Endothelial cell of umbilical vein (primary cell): ENCODE results near the gene KCTD1. TPM values are rescaled to one million over a fixed set of nuclear protein-coding genes. Genes with fewer than 3 reads are reported as not detected.

ENCODE experiments used
- Bru-seq: library from RNA; stranded (reverse); fragments of 400-500 nt; gene quantifications from one replicate; lab custom pipeline; 2021; lab: Mats Ljungman, UMichigan
- BruChase-seq, 2 experiments: library from RNA; stranded (reverse); fragments of 400-500 nt; gene quantifications; one replicate each; lab custom pipeline; 2021; lab: Mats Ljungman, UMichigan
- BruUV-seq: library from RNA; stranded (reverse); fragments of 400-500 nt; replicated peaks from 2 replicates; lab custom pipeline; 2021; lab: Mats Ljungman, UMichigan
- CTCF ChIA-PET: fragments of 300-600, 350-600 bp; sonication (Branson Sonifier 250); formaldehyde crosslinking; loops from one replicate; lab custom pipeline; 2021; ENCODE audit warnings: antibody characterized with exemption, inconsistent platforms; lab: Charles Lee
- POLR2A ChIA-PET: fragments of 300-600, 350-600 bp; sonication (Branson Sonifier 250); formaldehyde crosslinking; loops from one replicate; lab custom pipeline; 2021; ENCODE audit warnings: antibody characterized with exemption, inconsistent platforms; lab: Charles Lee
- DNase-seq: peaks from one replicate; pipeline ENCODE4 v3.0.0-alpha.2; 2011; ENCODE audit warnings: low read depth, low spot score
- FAIRE-seq: peaks from 2 replicates; lab custom pipeline; 2011; peaks lifted over from hg19 to GRCh38; lab: Jason Lieb, UNC
- H2AFZ ChIP-seq: 2 replicates; pipeline ENCODE4 v1.6.0; 2012; ENCODE audit warnings: low read depth, low read length, control low read depth, inconsistent platforms
- H3K27ac ChIP-seq: 2 replicates; pipeline ENCODE4 v1.5.1; 2011; ENCODE audit warnings: low read depth, mild to moderate bottlenecking, control low read depth, low read length, moderate library complexity; ENCODE audit not compliant: insufficient read depth
- H3K27me3 ChIP-seq, 2 experiments: 2 replicates each; pipeline versions ENCODE4 v1.6.0 to v1.6.1; 2011; ENCODE audit warnings: low read length in 2 of 2, mixed read lengths in 1 of 2; ENCODE audit not compliant: control insufficient read depth in 2 of 2, insufficient read depth in 2 of 2
- H3K36me3 ChIP-seq, 2 experiments: 2 replicates in 1 of 2; 3 replicates in 1 of 2; pipeline ENCODE4 v1.5.1; 2011; ENCODE audit warnings: low read length in 2 of 2, mild to moderate bottlenecking in 1 of 2, moderate library complexity in 1 of 2; ENCODE audit not compliant: control insufficient read depth in 2 of 2, insufficient read depth in 2 of 2; ENCODE audit errors: extremely low read depth in 1 of 2
- H3K4me1 ChIP-seq: 3 replicates; pipeline ENCODE4 v1.5.1; 2011; ENCODE audit warnings: mild to moderate bottlenecking, low read length; ENCODE audit not compliant: control insufficient read depth, insufficient read depth; ENCODE audit errors: extremely low read depth
- H3K4me2 ChIP-seq: 2 replicates; pipeline ENCODE4 v1.6.1; 2011; ENCODE audit warnings: low read length, control low read depth, mixed read lengths; ENCODE audit not compliant: insufficient read depth
- H3K4me3 ChIP-seq, 3 experiments: fragments of 200-600 bp in 1 of 3; sonication (generic), shearing (Covaris generic) in 1 of 3; replicated peaks in 1 of 3; 2 replicates each; pipeline ENCODE4 v1.5.1; 2011 to 2016; ENCODE audit warnings: control low read depth in 3 of 3, low read length in 3 of 3, mild to moderate bottlenecking in 2 of 3, inconsistent platforms in 1 of 3, low read depth in 1 of 3, moderate library complexity in 1 of 3; ENCODE audit not compliant: insufficient read depth in 1 of 3
- H3K79me2 ChIP-seq: 2 replicates; pipeline ENCODE4 v1.6.0; 2012; ENCODE audit warnings: low read length, inconsistent platforms; ENCODE audit not compliant: control insufficient read depth, insufficient read depth
- H3K9ac ChIP-seq: replicated peaks from 2 replicates; pipeline ENCODE3; 2011; ENCODE audit warnings: low read length, control low read depth; ENCODE audit not compliant: insufficient read depth; ENCODE audit errors: extremely low read depth
- H3K9me1 ChIP-seq: replicated peaks from 3 replicates; pipeline ENCODE4 v1.6.0; 2011; ENCODE audit warnings: mild to moderate bottlenecking, low read length; ENCODE audit not compliant: control insufficient read depth, insufficient read depth; ENCODE audit errors: extremely low read depth
- H3K9me3 ChIP-seq: replicated peaks from 2 replicates; pipeline ENCODE4 v1.5.1; 2012; ENCODE audit warnings: low read length, inconsistent platforms; ENCODE audit not compliant: control insufficient read depth, insufficient read depth
- H4K20me1 ChIP-seq: replicated peaks from 2 replicates; pipeline ENCODE3; 2011; ENCODE audit warnings: mild to moderate bottlenecking, low read length; ENCODE audit not compliant: control insufficient read depth, insufficient read depth; ENCODE audit errors: extremely low read depth
- EZH2 ChIP-seq: IDR thresholded peaks from 2 replicates; pipeline ENCODE4 v1.6.1; 2012; ENCODE audit warnings: borderline replicate concordance, low read depth, mild to moderate bottlenecking, moderate library complexity, low read length, inconsistent platforms; ENCODE audit not compliant: severe bottlenecking
- FOS ChIP-seq: IDR thresholded peaks from 2 replicates; pipeline ENCODE4 v1.6.1; 2011; ENCODE audit warnings: mild to moderate bottlenecking, low read length, moderate library complexity, borderline replicate concordance; ENCODE audit not compliant: insufficient read depth
- GATA2 ChIP-seq: IDR thresholded peaks from 2 replicates; pipeline ENCODE4 v1.7.0; 2011; ENCODE audit warnings: low read depth, mild to moderate bottlenecking, moderate library complexity, mixed read lengths, low read length; ENCODE audit not compliant: insufficient read length, insufficient read depth
- JUN ChIP-seq: IDR thresholded peaks from 2 replicates; pipeline ENCODE4 v1.6.1; 2011; ENCODE audit warnings: borderline replicate concordance, low read depth; ENCODE audit not compliant: insufficient read length, insufficient read depth
- MYC ChIP-seq: IDR thresholded peaks from one replicate; pipeline ENCODE4 v1.6.1; 2011; ENCODE audit warnings: mild to moderate bottlenecking, low read depth, low read length
- POLR2A ChIP-seq: IDR thresholded peaks from 2 replicates; pipeline ENCODE4 v1.6.1; 2012; ENCODE audit warnings: low read depth, mild to moderate bottlenecking, control low read depth, low read length
- POLR2AphosphoS5 ChIP-seq: IDR thresholded peaks from 2 replicates; pipeline ENCODE4 v1.6.1; 2012; ENCODE audit warnings: low read depth, mild to moderate bottlenecking, control low read depth, low read length, moderate library complexity; ENCODE audit not compliant: insufficient read depth
- dilution Hi-C: fragments of 300-500 bp; cut with MboI; formaldehyde crosslinking; loops from one replicate; pipeline ENCODE4 v1.15.0; 2019; ENCODE audit warnings: low sequenced_read_pairs; ENCODE audit not compliant: extremely low pct_ligation_motif_present
- intact Hi-C: fragments of 100-400 bp; cut with micrococcal nuclease; formaldehyde crosslinking; loops from one replicate; pipeline ENCODE4 v1.10.0; 2022
- long read RNA-seq: library from polyadenylated mRNA; stranded (forward); transcript quantifications from one replicate; pipeline ENCODE4 v2.0.0, GENCODE V29; 2021
- polyA minus RNA-seq, 3 experiments: library from RNA; depleted of rRNA, polyadenylated mRNA; stranded (reverse); fragments of >200 nt; gene quantifications; 1 replicate in 1 of 3; 2 replicates in 2 of 3; pipeline ENCODE4 v1.2.3, GENCODE V29; 2011
- polyA plus RNA-seq, 4 experiments: library from polyadenylated mRNA; depleted of rRNA in 3 of 4; stranded (reverse) in 3 of 4; unstranded in 1 of 4; fragments of >200 nt; gene quantifications; 2 replicates each; pipeline versions ENCODE4 v1.2.1 to v1.2.3, GENCODE V29; 2011 to 2012; ENCODE audit warnings: missing spikeins in 1 of 4
- total RNA-seq: library from RNA; stranded (reverse); gene quantifications from 2 replicates; pipeline ENCODE4 v1.2.3, GENCODE V29; 2021
- TF ChIP-seq, protein P1 (sequence below), 2 donors: IDR thresholded peaks; 1 replicate in 1 of 2; 2 replicates in 1 of 2; pipeline ENCODE4 v1.5.1; 2011; ENCODE audit warnings: low read length in 2 of 2, mild to moderate bottlenecking in 2 of 2, moderate library complexity in 2 of 2, control low read depth in 1 of 2, inconsistent platforms in 1 of 2, low read depth in 1 of 2; ENCODE audit not compliant: insufficient read depth in 1 of 2; ENCODE audit errors: extremely low read depth in 1 of 2
- TF ChIP-seq, protein P2 (sequence below): IDR thresholded peaks from 2 replicates; pipeline ENCODE4 v1.6.1; 2011; ENCODE audit not compliant: insufficient read depth, insufficient read length

KCTD1 gene
- total RNA-seq, result 12.1 and 13.3 TPM in 2 replicates
- 4.9 and 6.1 TPM in 2 replicates for polyA plus RNA-seq
- 8.4 and 10.8 TPM in 2 replicates for polyA plus RNA-seq (2011; cell fraction: cytosol; rRNA removed)
- polyA plus RNA-seq (2011; cell fraction: nucleus; rRNA removed), result 8.7 and 10.1 TPM in 2 replicates
- 8.9 and 12.2 TPM in 2 replicates for polyA plus RNA-seq (2012)
- 7.9 and 12.4 TPM in 2 replicates for polyA minus RNA-seq
- 12.8 TPM for polyA minus RNA-seq (2011; cell fraction: cytosol; rRNA and poly(A)+ RNA removed)
- polyA minus RNA-seq (2011; cell fraction: nucleus; rRNA and poly(A)+ RNA removed), result 12.5 and 16.5 TPM in 2 replicates
- Bru-seq, nascent RNA, result percentile 46 among the genes with signal in this experiment
- BruChase-seq, experiment 1, labeled RNA remaining after a 6-hour chase, result percentile 40 among the genes with signal in this experiment
- percentile 46 among the genes with signal in this experiment for BruChase-seq, experiment 2, labeled RNA remaining after a 2-hour chase
- long read RNA-seq, partial matches to known transcripts, result 0 of 6 reads
- long read RNA-seq, other reads (novel, unspliced or antisense), result 2 of 6 reads

GRCh38 chr18:26548415-26549262, at the start of gene KCTD1:
Gene KCTD1, minus strand, starts transcription at chr18:26548553. Its CDS starts 17 bp downstream, at chr18:26548536.
- H3K27ac ChIP-seq, result no peak within 1 kb of the TSS
- peaks cover 4% of the 10 kb centered on the region for H4K20me1 ChIP-seq
- peaks cover 3% of the 10 kb centered on the region for H3K79me2 ChIP-seq
- peak within 1 kb of the TSS; percentile 49 for H3K9ac ChIP-seq
- TF ChIP-seq MYC (no peak), POLR2A (no peak), EZH2 (no peak), JUN (no peak), POLR2AphosphoS5 (no peak), FOS (no peak), GATA2 (no peak)
- TF ChIP-seq, protein P1, sequence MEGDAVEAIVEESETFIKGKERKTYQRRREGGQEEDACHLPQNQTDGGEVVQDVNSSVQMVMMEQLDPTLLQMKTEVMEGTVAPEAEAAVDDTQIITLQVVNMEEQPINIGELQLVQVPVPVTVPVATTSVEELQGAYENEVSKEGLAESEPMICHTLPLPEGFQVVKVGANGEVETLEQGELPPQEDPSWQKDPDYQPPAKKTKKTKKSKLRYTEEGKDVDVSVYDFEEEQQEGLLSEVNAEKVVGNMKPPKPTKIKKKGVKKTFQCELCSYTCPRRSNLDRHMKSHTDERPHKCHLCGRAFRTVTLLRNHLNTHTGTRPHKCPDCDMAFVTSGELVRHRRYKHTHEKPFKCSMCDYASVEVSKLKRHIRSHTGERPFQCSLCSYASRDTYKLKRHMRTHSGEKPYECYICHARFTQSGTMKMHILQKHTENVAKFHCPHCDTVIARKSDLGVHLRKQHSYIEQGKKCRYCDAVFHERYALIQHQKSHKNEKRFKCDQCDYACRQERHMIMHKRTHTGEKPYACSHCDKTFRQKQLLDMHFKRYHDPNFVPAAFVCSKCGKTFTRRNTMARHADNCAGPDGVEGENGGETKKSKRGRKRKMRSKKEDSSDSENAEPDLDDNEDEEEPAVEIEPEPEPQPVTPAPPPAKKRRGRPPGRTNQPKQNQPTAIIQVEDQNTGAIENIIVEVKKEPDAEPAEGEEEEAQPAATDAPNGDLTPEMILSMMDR (IDR thresholded peaks at IDR 0.05; ENCODE audit: extremely low read depth in 1 of 2, insufficient read depth in 1 of 2, low read depth in 1 of 2, low read length in 2 of 2), result no peak
- TF ChIP-seq, protein P2, sequence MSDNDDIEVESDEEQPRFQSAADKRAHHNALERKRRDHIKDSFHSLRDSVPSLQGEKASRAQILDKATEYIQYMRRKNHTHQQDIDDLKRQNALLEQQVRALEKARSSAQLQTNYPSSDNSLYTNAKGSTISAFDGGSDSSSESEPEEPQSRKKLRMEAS, result no peak
- dilution Hi-C loops (no loop called here), intact Hi-C loops (loop anchor here (1.0 to 5.0 kb wide), 4 partner anchors 67 to 165 kb away; no protein-coding TSS in a partner anchor)
- H3K9me3 ChIP-seq, result no peaks in the 10 kb centered on the region
- no TSS peak for BruUV-seq
- FAIRE-seq (peak; percentile 71), DNase-seq (peak; percentile 79)
- H3K9me1 ChIP-seq, result no peaks in the 10 kb centered on the region
- H3K4me2 ChIP-seq, result peak within 1 kb of the TSS; percentile 74
- CTCF ChIA-PET, result interaction anchor here (0.6 to 4.1 kb wide), 13 partner anchors 9 to 242 kb away, joined by 3 to 89 read pairs (median 5); no protein-coding TSS in a partner anchor
- peaks cover 28 to 38% of the 10 kb centered on the region in 2 experiments for H3K27me3 ChIP-seq
- H2AFZ ChIP-seq, result peak within 1 kb of the TSS; percentile 90
- POLR2A ChIA-PET, result no interaction called here
- H3K4me1 ChIP-seq, result peaks cover 31% of the 10 kb centered on the region
- H3K36me3 ChIP-seq, result no peaks in the 10 kb centered on the region
- H3K4me3 ChIP-seq, result peak within 1 kb of the TSS; percentile 48 to 64 (median 58)
